ENCODE measurements around the gene PSMF1. TPM values are rescaled to one million over a fixed set of nuclear protein-coding genes. Genes with fewer than 3 reads are reported as not detected.
A peak's percentile ranks its signal among the peaks of the same experiment; 100 is the strongest.

PSMF1 gene
- total and polyA plus RNA-seq, 2 of the 13 experiments (the other 11 are each of a cell fraction or from before 2014, with no cell fraction given), result 82.5 to 86.0 TPM

GRCh38 chr20:1108437-1108920 lies 9.9 kb upstream of the PSMF1 start (continued):
- TF ChIP-seq ARID4A (CRISPR knock-in tag; IDR thresholded peaks at IDR 0.05; ENCODE audit: borderline replicate concordance) (0 out of 2 replicates have a peak, but pooled peaks have one; percentile 18), ZNF891 (CRISPR knock-in tag; IDR thresholded peaks at IDR 0.05) (no peak), KLF16 (CRISPR knock-in tag; IDR thresholded peaks at IDR 0.05) (no peak), THAP7 (CRISPR knock-in tag; IDR thresholded peaks at IDR 0.05) (peak; percentile 73; the same call in 1 of the 2 replicates), ISL2 (CRISPR knock-in tag; IDR thresholded peaks at IDR 0.05) (no peak), CENPBD1 (CRISPR knock-in tag; IDR thresholded peaks at IDR 0.05; ENCODE audit: borderline replicate concordance, low read depth) (no peak), TGIF2 (CRISPR knock-in tag; IDR thresholded peaks at IDR 0.05) (no peak), HOXD1 (CRISPR knock-in tag; IDR thresholded peaks at IDR 0.05) (0 out of 2 replicates have a peak, but pooled peaks have one; percentile 19), ADNP (CRISPR knock-in tag; IDR thresholded peaks at IDR 0.05) (no peak), ZNF691 (CRISPR knock-in tag; IDR thresholded peaks at IDR 0.05; ENCODE audit: borderline replicate concordance, low read depth) (peak; percentile 70; the same call in 1 of the 2 replicates), BCL6 (CRISPR knock-in tag; IDR thresholded peaks at IDR 0.05) (0 out of 2 replicates have a peak, but pooled peaks have one; percentile 13), BORCS8-MEF2B (CRISPR knock-in tag; IDR thresholded peaks at IDR 0.05) (0 out of 2 replicates have a peak, but pooled peaks have one; percentile 52)
